Measurements from ENCODE around the gene FBXO36.

Gene FBXO36

GRCh38 chr2:229937537-229937936, 15.2 kb downstream of the FBXO36 start:
- Histone ChIP-seq H3K79me1 (replicated peaks; ENCODE audit: low read length, poor library complexity, severe bottlenecking) (peaks cover 10% of the 10 kb centered on the region), H3K4ac (ENCODE audit: low read depth in 1 of 2, low read length in 2 of 2) (no peak overlapping the region)
- WGBS, result 93% methylated on average over 4 of the region's 4 CpGs

DNA sequence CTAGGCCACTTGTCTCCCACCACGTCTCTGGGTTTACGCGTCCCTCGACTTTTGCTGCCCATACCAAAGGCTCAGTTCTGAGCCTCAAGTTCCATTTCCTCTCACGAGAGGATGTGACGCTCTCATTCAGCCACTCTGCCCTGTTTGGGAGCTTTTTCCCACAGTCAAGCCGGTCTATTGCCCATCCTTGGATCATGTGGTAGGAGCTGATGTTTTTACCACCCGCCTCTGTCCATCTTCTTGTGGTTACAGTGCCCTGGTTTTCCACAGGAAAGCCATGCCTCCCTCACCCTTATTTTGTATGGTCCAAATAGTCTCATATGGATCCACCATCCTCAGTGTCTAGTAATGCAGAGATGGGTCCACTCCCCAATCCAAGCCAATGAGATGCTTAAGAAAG, 20.4 kb downstream of the FBXO36 start:
- WGBS, result 97% methylated on average over 8 of the region's 8 CpGs
- H3K14ac ChIP-seq (ENCODE audit: low read length in 2 of 2), result no peak overlapping the region

More at GRCh38 chr2:229937537-229937936, 15.2 kb downstream of the FBXO36 start:
- Histone ChIP-seq H3K9me3 (ENCODE audit: control insufficient read depth, low read length) (no peaks in the 10 kb centered on the region), H3K23ac (ENCODE audit: low read length in 2 of 2) (no peak overlapping the region), H3K27ac (ENCODE audit: low read length, poor library complexity, severe bottlenecking) (no peak overlapping the region), H3K36me3 (ENCODE audit: control insufficient read depth in 1 of 2, insufficient read depth in 2 of 2, low read depth in 1 of 2, low read length in 2 of 2) (peaks cover 4 to 6% of the 10 kb centered on the region in 2 experiments), H4K91ac (ENCODE audit: low read length) (no peak overlapping the region), H3K14ac (ENCODE audit: low read length in 2 of 2) (no peak overlapping the region), H2AK5ac (ENCODE audit: low read length, severe bottlenecking) (no peak overlapping the region), H4K8ac (ENCODE audit: low read length) (no peak overlapping the region), H3K4me3 (ENCODE audit: insufficient read depth in 1 of 2, low read depth in 1 of 2, low read length in 2 of 2) (no peak overlapping the region), H2BK5ac (ENCODE audit: low read depth, low read length, poor library complexity, severe bottlenecking) (no peak overlapping the region), H2BK12ac (ENCODE audit: low read length in 2 of 2) (no peak overlapping the region), H2AFZ (ENCODE audit: low read depth, low read length) (no peak overlapping the region), H2BK120ac (ENCODE audit: low read depth, low read length) (no peak overlapping the region), H3K18ac (ENCODE audit: low read depth in 1 of 2, low read length in 2 of 2) (no peak overlapping the region), H3K4me2 (ENCODE audit: low read length, poor library complexity, severe bottlenecking) (no peak overlapping the region), H3K9ac (ENCODE audit: low read length) (no peak overlapping the region), H3K4me1 (ENCODE audit: control insufficient read depth, insufficient read depth, low read depth, low read length) (peaks cover 4% of the 10 kb centered on the region), H3K27me3 (ENCODE audit: control insufficient read depth in 1 of 2, insufficient read depth in 1 of 2, low read length in 2 of 2) (no peaks in the 10 kb centered on the region), H2BK15ac (ENCODE audit: low read depth, poor library complexity, severe bottlenecking) (no peak overlapping the region)
- DNase-seq, result no peak

DNA sequence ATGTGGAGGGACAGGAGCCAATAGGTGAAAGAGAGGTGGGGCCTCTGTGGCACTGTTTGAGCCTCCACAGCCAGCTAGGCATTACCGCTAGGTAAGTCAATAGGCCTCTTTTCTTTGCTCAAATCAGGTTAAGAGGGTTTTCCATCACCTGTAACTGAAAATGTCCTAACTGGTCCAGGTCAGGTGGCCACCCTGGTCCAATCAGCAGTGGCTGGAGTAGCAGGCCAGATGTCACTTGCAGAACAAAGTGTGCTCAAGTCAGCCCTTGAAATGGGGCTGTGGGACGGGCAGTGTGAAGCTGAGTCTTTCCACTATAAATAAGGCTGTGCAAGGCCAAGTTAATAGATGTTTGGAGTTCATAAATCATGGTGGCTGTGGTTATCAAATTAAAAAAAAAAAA, 20.9 kb downstream of the FBXO36 start:
- peaks cover 0 to 4% of the 10 kb centered on the region in 2 experiments for H3K36me3 ChIP-seq (ENCODE audit: control insufficient read depth in 1 of 2, insufficient read depth in 2 of 2, low read depth in 1 of 2, low read length in 2 of 2)

More for the DNA sequence above, 20.4 kb downstream of the FBXO36 start:
- Histone ChIP-seq H4K91ac (ENCODE audit: low read length) (no peak overlapping the region), H2AK5ac (ENCODE audit: low read length, severe bottlenecking) (no peak overlapping the region), H3K4ac (ENCODE audit: low read depth in 1 of 2, low read length in 2 of 2) (no peak overlapping the region), H2BK120ac (ENCODE audit: low read depth, low read length) (no peak overlapping the region), H3K27me3 (ENCODE audit: control insufficient read depth in 1 of 2, insufficient read depth in 1 of 2, low read length in 2 of 2) (no peaks in the 10 kb centered on the region), H2BK5ac (ENCODE audit: low read depth, low read length, poor library complexity, severe bottlenecking) (no peak overlapping the region), H3K18ac (ENCODE audit: low read depth in 1 of 2, low read length in 2 of 2) (no peak overlapping the region), H2BK12ac (ENCODE audit: low read length in 2 of 2) (no peak overlapping the region), H3K4me2 (ENCODE audit: low read length, poor library complexity, severe bottlenecking) (no peak overlapping the region), H3K27ac (ENCODE audit: low read length, poor library complexity, severe bottlenecking) (no peak overlapping the region), H2AFZ (ENCODE audit: low read depth, low read length) (no peak overlapping the region), H3K9ac (ENCODE audit: low read length) (no peak overlapping the region), H2BK15ac (ENCODE audit: low read depth, poor library complexity, severe bottlenecking) (no peak overlapping the region), H4K8ac (ENCODE audit: low read length) (no peak overlapping the region), H3K4me3 (ENCODE audit: insufficient read depth in 1 of 2, low read depth in 1 of 2, low read length in 2 of 2) (no peak overlapping the region), H3K4me1 (ENCODE audit: control insufficient read depth, insufficient read depth, low read depth, low read length) (peaks cover 4% of the 10 kb centered on the region), H3K79me1 (replicated peaks; ENCODE audit: low read length, poor library complexity, severe bottlenecking) (peaks cover 10% of the 10 kb centered on the region), H3K36me3 (ENCODE audit: control insufficient read depth in 1 of 2, insufficient read depth in 2 of 2, low read depth in 1 of 2, low read length in 2 of 2) (peaks cover 0 to 4% of the 10 kb centered on the region in 2 experiments), H3K9me3 (ENCODE audit: control insufficient read depth, low read length) (no peaks in the 10 kb centered on the region), H3K23ac (ENCODE audit: low read length in 2 of 2) (no peak overlapping the region)
- no peak for DNase-seq

DNA sequence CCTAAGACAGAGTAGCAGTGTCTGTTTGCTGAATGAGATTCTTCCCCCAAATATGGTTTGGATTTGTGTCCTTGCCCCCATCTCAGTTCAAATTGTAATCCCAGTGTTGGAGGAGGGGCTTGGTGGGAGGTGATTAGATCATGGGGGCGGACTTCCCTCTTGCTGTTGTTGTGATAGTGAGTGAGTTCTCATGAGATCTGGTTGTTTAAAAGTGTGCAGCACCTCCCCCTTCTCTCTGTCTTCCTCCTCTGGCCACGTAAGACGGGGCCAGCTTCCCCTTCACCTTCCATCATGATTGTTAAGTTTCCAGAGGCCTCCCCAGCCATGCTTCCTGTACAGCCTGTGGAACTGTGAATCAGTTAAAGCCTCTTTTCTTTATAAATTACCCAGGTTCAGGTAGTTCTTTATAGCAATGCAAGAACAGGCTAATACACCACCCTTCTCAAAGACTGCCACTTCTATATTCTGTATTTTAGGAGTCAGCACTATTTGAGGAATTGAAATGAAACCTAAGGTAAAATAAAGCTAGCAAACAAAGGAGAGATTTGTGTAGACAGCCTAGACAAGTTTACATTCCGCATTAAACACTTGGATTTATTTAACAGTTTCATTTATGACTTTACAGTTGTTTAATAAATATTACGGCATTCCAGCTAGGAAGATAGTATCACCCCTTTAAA, 21.6 kb downstream of the FBXO36 start:
- H2BK15ac ChIP-seq (ENCODE audit: low read depth, poor library complexity, severe bottlenecking), result no peak overlapping the region
- H2BK12ac ChIP-seq (ENCODE audit: low read length in 2 of 2), result no peak overlapping the region
- no peak overlapping the region for H3K4ac ChIP-seq (ENCODE audit: low read depth in 1 of 2, low read length in 2 of 2)
- H3K9me3 ChIP-seq (ENCODE audit: control insufficient read depth, low read length), result no peaks in the 10 kb centered on the region
- H3K14ac ChIP-seq (ENCODE audit: low read length in 2 of 2), result no peak overlapping the region
- no peak overlapping the region for H3K4me3 ChIP-seq (ENCODE audit: insufficient read depth in 1 of 2, low read depth in 1 of 2, low read length in 2 of 2)
- no peak overlapping the region for H3K9ac ChIP-seq (ENCODE audit: low read length)
- no peak overlapping the region for H3K27ac ChIP-seq (ENCODE audit: low read length, poor library complexity, severe bottlenecking)
- H3K18ac ChIP-seq (ENCODE audit: low read depth in 1 of 2, low read length in 2 of 2), result peak overlapping the region in 1 of 2 experiments; percentile 43
- H3K36me3 ChIP-seq (ENCODE audit: control insufficient read depth in 1 of 2, insufficient read depth in 2 of 2, low read depth in 1 of 2, low read length in 2 of 2), result peaks cover 0 to 4% of the 10 kb centered on the region in 2 experiments
- H2BK5ac ChIP-seq (ENCODE audit: low read depth, low read length, poor library complexity, severe bottlenecking), result no peak overlapping the region
- no peaks in the 10 kb centered on the region for H3K27me3 ChIP-seq (ENCODE audit: control insufficient read depth in 1 of 2, insufficient read depth in 1 of 2, low read length in 2 of 2)
- H3K23ac ChIP-seq (ENCODE audit: low read length in 2 of 2), result no peak overlapping the region
- no peak for DNase-seq
- H4K8ac ChIP-seq (ENCODE audit: low read length), result peak overlapping the region; percentile 38
- no peak overlapping the region for H2AK5ac ChIP-seq (ENCODE audit: low read length, severe bottlenecking)
- H3K79me1 ChIP-seq (replicated peaks; ENCODE audit: low read length, poor library complexity, severe bottlenecking), result peaks cover 10% of the 10 kb centered on the region
- no peak overlapping the region for H4K91ac ChIP-seq (ENCODE audit: low read length)
- no peak overlapping the region for H3K4me2 ChIP-seq (ENCODE audit: low read length, poor library complexity, severe bottlenecking)
- H3K4me1 ChIP-seq (ENCODE audit: control insufficient read depth, insufficient read depth, low read depth, low read length), result peaks cover 4% of the 10 kb centered on the region
- H2AFZ ChIP-seq (ENCODE audit: low read depth, low read length), result no peak overlapping the region
- WGBS, result 50% methylated on average over 2 of the region's 5 CpGs
- H2BK120ac ChIP-seq (ENCODE audit: low read depth, low read length), result no peak overlapping the region

More for the DNA sequence above, 20.9 kb downstream of the FBXO36 start:
- H3K23ac ChIP-seq (ENCODE audit: low read length in 2 of 2), result peak overlapping the region in 1 of 2 experiments; percentile 9
- no peak overlapping the region for H4K8ac ChIP-seq (ENCODE audit: low read length)
- H3K27me3 ChIP-seq (ENCODE audit: control insufficient read depth in 1 of 2, insufficient read depth in 1 of 2, low read length in 2 of 2), result no peaks in the 10 kb centered on the region
- H3K14ac ChIP-seq (ENCODE audit: low read length in 2 of 2), result no peak overlapping the region
- peaks cover 4% of the 10 kb centered on the region for H3K4me1 ChIP-seq (ENCODE audit: control insufficient read depth, insufficient read depth, low read depth, low read length)
- H3K18ac ChIP-seq (ENCODE audit: low read depth in 1 of 2, low read length in 2 of 2), result no peak overlapping the region
- H4K91ac ChIP-seq (ENCODE audit: low read length), result no peak overlapping the region
- no peak overlapping the region for H2BK5ac ChIP-seq (ENCODE audit: low read depth, low read length, poor library complexity, severe bottlenecking)
- no peak overlapping the region for H2BK15ac ChIP-seq (ENCODE audit: low read depth, poor library complexity, severe bottlenecking)
- H3K79me1 ChIP-seq (replicated peaks; ENCODE audit: low read length, poor library complexity, severe bottlenecking), result peaks cover 10% of the 10 kb centered on the region
- H2BK12ac ChIP-seq (ENCODE audit: low read length in 2 of 2), result no peak overlapping the region
- H3K9me3 ChIP-seq (ENCODE audit: control insufficient read depth, low read length), result no peaks in the 10 kb centered on the region
- H3K27ac ChIP-seq (ENCODE audit: low read length, poor library complexity, severe bottlenecking), result no peak overlapping the region
- H2AK5ac ChIP-seq (ENCODE audit: low read length, severe bottlenecking), result no peak overlapping the region
- H3K9ac ChIP-seq (ENCODE audit: low read length), result no peak overlapping the region
- H2BK120ac ChIP-seq (ENCODE audit: low read depth, low read length), result no peak overlapping the region
- no peak overlapping the region for H3K4me2 ChIP-seq (ENCODE audit: low read length, poor library complexity, severe bottlenecking)
- no peak overlapping the region for H3K4ac ChIP-seq (ENCODE audit: low read depth in 1 of 2, low read length in 2 of 2)
- H3K4me3 ChIP-seq (ENCODE audit: insufficient read depth in 1 of 2, low read depth in 1 of 2, low read length in 2 of 2), result no peak overlapping the region
- H2AFZ ChIP-seq (ENCODE audit: low read depth, low read length), result no peak overlapping the region
- 94% methylated on average over 1 of the region's 2 CpGs for WGBS
- DNase-seq, result no peak
